Caco-2 (cell line): ENCODE measurements around the gene ABCA10. TPM values are rescaled to one million over a fixed set of nuclear protein-coding genes. Genes with fewer than 3 reads are reported as not detected.

Source experiments
- BruUV-seq: library from RNA; stranded (reverse); fragments of 400-500 nt; replicated peaks from 2 replicates; lab custom pipeline; 2021; lab: Mats Ljungman, UMichigan
- CTCF ChIA-PET: fragments of 300-600 bp; sonication (Branson Sonifier 250); formaldehyde crosslinking; loops from one replicate; lab custom pipeline; 2022; ENCODE audit warnings: antibody characterized with exemption; lab: Charles Lee
- POLR2A ChIA-PET: fragments of 300-600 bp; sonication (Branson Sonifier 250); formaldehyde crosslinking; loops from one replicate; lab custom pipeline; 2022; ENCODE audit warnings: antibody characterized with exemption; lab: Charles Lee
- DNase-seq, 2 experiments: peaks; one replicate each; pipeline versions ENCODE4 v3.0.0 to v3.0.0-alpha.2; 2020 to 2022
- H3K27me3 ChIP-seq: replicated peaks from 2 replicates; pipeline ENCODE4 v1.6.0; 2011; ENCODE audit warnings: low read length; ENCODE audit not compliant: control insufficient read depth, insufficient read depth
- H3K36me3 ChIP-seq: 2 replicates; pipeline ENCODE4 v1.5.1; 2011; ENCODE audit warnings: low read length; ENCODE audit not compliant: control insufficient read depth, insufficient read depth
- H3K4me1 ChIP-seq: fragments of 250-450 bp; sonication (Bioruptor Pico); 2 replicates; pipeline ENCODE4 v1.5.1; 2020; ENCODE audit warnings: mild to moderate bottlenecking
- H3K4me3 ChIP-seq: 2 replicates; pipeline ENCODE4 v1.5.1; 2011; ENCODE audit warnings: low read depth, mild to moderate bottlenecking, control low read depth, low read length
- H3K9me3 ChIP-seq: fragments of 250-450 bp; sonication (Bioruptor Pico); 2 replicates; pipeline ENCODE4 v1.5.1; 2020; ENCODE audit warnings: mild to moderate bottlenecking, moderate library complexity
- H3K27ac Mint-ChIP-seq: one replicate; pipeline ENCODE4 v1.8.0; 2022; ENCODE audit warnings: mixed read lengths; ENCODE audit not compliant: unreplicated experiment
- H3K27me3 Mint-ChIP-seq: one replicate; pipeline ENCODE4 v1.8.0; 2022; ENCODE audit warnings: mixed read lengths; ENCODE audit not compliant: insufficient read depth, unreplicated experiment
- H3K36me3 Mint-ChIP-seq: one replicate; pipeline ENCODE4 v1.8.0; 2022; ENCODE audit warnings: mild to moderate bottlenecking, mixed read lengths; ENCODE audit not compliant: insufficient read depth, unreplicated experiment
- H3K4me1 Mint-ChIP-seq: one replicate; pipeline ENCODE4 v1.8.0; 2022; ENCODE audit warnings: low read depth, mixed read lengths; ENCODE audit not compliant: unreplicated experiment
- H3K4me3 Mint-ChIP-seq: one replicate; pipeline ENCODE4 v1.8.0; 2022; ENCODE audit warnings: mild to moderate bottlenecking, moderate library complexity, mixed read lengths; ENCODE audit not compliant: unreplicated experiment
- H3K9me3 Mint-ChIP-seq: one replicate; pipeline ENCODE4 v1.8.0; 2022; ENCODE audit warnings: mixed read lengths; ENCODE audit not compliant: unreplicated experiment
- CTCF ChIP-seq, 2 experiments: fragments of 200-600 bp in 1 of 2; IDR thresholded peaks; 1 replicate in 1 of 2; 2 replicates in 1 of 2; pipeline versions ENCODE4 v1.5.1 to v1.8.0; 2011 to 2022; ENCODE audit warnings: antibody characterized with exemption in 1 of 2, control low read depth in 1 of 2, inconsistent platforms in 1 of 2, low read depth in 1 of 2, low read length in 1 of 2, mild to moderate bottlenecking in 1 of 2, moderate library complexity in 1 of 2; ENCODE audit not compliant: insufficient read depth in 1 of 2, severe bottlenecking in 1 of 2, unreplicated experiment in 1 of 2
- intact Hi-C: fragments of 100-400 bp; cut with micrococcal nuclease; formaldehyde crosslinking; loops from one replicate; pipeline ENCODE4 v1.10.0; 2022; ENCODE audit not compliant: unreplicated experiment
- total RNA-seq: library from RNA; stranded (reverse); gene quantifications from 2 replicates; pipeline ENCODE4 v1.2.3, GENCODE V29; 2022

The ABCA10 gene
- total RNA-seq, 1 experiment from 2014 or later, result not detected

DNA sequence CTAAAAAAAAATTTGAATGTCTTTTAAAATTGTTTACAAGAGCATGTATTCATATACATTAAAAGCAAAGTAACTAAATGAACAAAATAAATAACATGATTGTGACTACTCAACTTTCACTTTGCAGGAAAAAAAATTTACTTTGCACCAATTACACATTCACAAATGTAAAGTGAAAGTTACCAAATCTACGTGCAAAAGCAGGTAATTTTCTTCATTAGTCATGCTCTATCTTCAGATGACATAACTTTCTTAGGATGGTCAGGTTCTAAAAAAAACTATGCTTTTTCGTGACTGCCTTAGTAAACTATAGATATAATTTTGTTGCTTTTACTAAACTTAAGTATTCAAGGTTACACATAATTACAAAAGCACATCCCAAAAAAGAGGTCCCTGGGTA is 17.0 kb upstream of the ABCA10 start:
- BruUV-seq, result no TSS peak
- CTCF ChIA-PET, result interaction anchor here (1.5 kb wide), 1 partner anchor 474 kb away, joined by 5 read pairs; no protein-coding TSS in a partner anchor

GRCh38 chr17:69239611-69240600 is 11.3 kb upstream of the ABCA10 start:
- intact Hi-C loops, result no loop called here
- peaks cover 5% of the 10 kb centered on the region for H3K4me1 ChIP-seq
- no peak overlapping the region for H3K4me3 Mint-ChIP-seq
- H3K9me3 Mint-ChIP-seq, result no peaks in the 10 kb centered on the region
- no peaks in the 10 kb centered on the region for H3K36me3 Mint-ChIP-seq
- no peaks in the 10 kb centered on the region for H3K27me3 ChIP-seq
- TF ChIP-seq CTCF (IDR thresholded peaks at IDR 0.05; ENCODE audit: insufficient read depth in 1 of 2, low read depth in 1 of 2, low read length in 1 of 2, severe bottlenecking in 1 of 2, unreplicated experiment in 1 of 2), result no peak
- H3K27ac Mint-ChIP-seq, result no peak overlapping the region
- H3K36me3 ChIP-seq, result no peaks in the 10 kb centered on the region
- ChIA-PET POLR2A (interaction anchor here (0.7 kb wide), 1 partner anchor 461 kb away, joined by 3 read pairs; no protein-coding TSS in a partner anchor), CTCF (no interaction called here)
- no peaks in the 10 kb centered on the region for H3K9me3 ChIP-seq
- H3K4me1 Mint-ChIP-seq, result peaks cover 6% of the 10 kb centered on the region
- no TSS peak for BruUV-seq
- DNase-seq, result no peak
- no peaks in the 10 kb centered on the region for H3K27me3 Mint-ChIP-seq
- no peak overlapping the region for H3K4me3 ChIP-seq

More for the DNA sequence above, 17.0 kb upstream of the ABCA10 start:
- POLR2A ChIA-PET, result no interaction called here
- Histone ChIP-seq H3K4me1 (no peaks in the 10 kb centered on the region), H3K27me3 (no peaks in the 10 kb centered on the region), H3K9me3 (no peaks in the 10 kb centered on the region), H3K36me3 (no peaks in the 10 kb centered on the region), H3K4me3 (no peak overlapping the region)
- H3K27ac Mint-ChIP-seq, result no peak overlapping the region
- no peaks in the 10 kb centered on the region for H3K36me3 Mint-ChIP-seq
- no peak for DNase-seq
- no peak overlapping the region for H3K4me3 Mint-ChIP-seq
- intact Hi-C loops, result loop anchor here (1.0 to 5.0 kb wide), 2 partner anchors 468 to 778 kb away; no protein-coding TSS in a partner anchor
- no peak for TF ChIP-seq CTCF (IDR thresholded peaks at IDR 0.05; ENCODE audit: insufficient read depth in 1 of 2, low read depth in 1 of 2, low read length in 1 of 2, severe bottlenecking in 1 of 2, unreplicated experiment in 1 of 2)
- H3K9me3 Mint-ChIP-seq, result no peaks in the 10 kb centered on the region
- peaks cover 3% of the 10 kb centered on the region for H3K4me1 Mint-ChIP-seq
- H3K27me3 Mint-ChIP-seq, result no peaks in the 10 kb centered on the region

DNA sequence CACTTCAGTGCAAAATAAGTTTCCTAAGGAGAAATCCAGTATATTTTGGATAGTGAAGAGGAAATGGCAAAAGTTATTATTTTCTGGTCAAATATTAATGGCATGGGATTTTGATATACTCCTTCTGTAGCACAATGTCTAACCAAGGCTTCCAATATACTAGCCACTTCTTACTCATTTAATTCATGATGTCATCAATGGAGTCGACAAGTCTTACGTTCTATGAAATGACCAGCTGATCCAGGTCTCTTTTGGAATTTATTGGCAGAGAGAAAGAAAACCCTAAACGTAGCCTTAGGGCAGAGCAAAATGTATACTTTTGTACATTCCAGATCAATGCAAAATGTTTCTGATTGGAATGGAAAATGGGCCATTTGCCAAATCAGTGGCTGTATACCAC is 8.3 kb upstream of the ABCA10 start:
- DNase-seq, result no peak
- intact Hi-C loops, result no loop called here
- Mint-ChIP-seq H3K27ac (no peak overlapping the region), H3K4me1 (peaks cover 6% of the 10 kb centered on the region), H3K36me3 (no peaks in the 10 kb centered on the region), H3K9me3 (peaks cover 16% of the 10 kb centered on the region), H3K4me3 (no peak overlapping the region), H3K27me3 (no peaks in the 10 kb centered on the region)
- POLR2A ChIA-PET, result no interaction called here
- Histone ChIP-seq H3K36me3 (no peaks in the 10 kb centered on the region), H3K9me3 (peaks cover 6% of the 10 kb centered on the region; the same call in 1 of the 2 replicates), H3K27me3 (no peaks in the 10 kb centered on the region), H3K4me1 (peaks cover 5% of the 10 kb centered on the region), H3K4me3 (no peak overlapping the region)
- CTCF ChIA-PET, result no interaction called here
- BruUV-seq, result no TSS peak
- no peak for TF ChIP-seq CTCF (IDR thresholded peaks at IDR 0.05; ENCODE audit: insufficient read depth in 1 of 2, low read depth in 1 of 2, low read length in 1 of 2, severe bottlenecking in 1 of 2, unreplicated experiment in 1 of 2)
